Right lobe of liver (tissue), 4 donors: ENCODE results near the gene CEP350.

Source experiments
- POLR2A ChIP-seq: fragments of 450-650 bp; IDR thresholded peaks from one replicate; pipeline ENCODE4 v1.6.1; 2017; ENCODE audit warnings: antibody characterized with exemption, mild to moderate bottlenecking
- TF ChIP-seq, protein P1 (sequence below), 4 donors: fragments of 200-600 bp in 3 of 4; fragments of 450-650 bp in 1 of 4; IDR thresholded peaks; one replicate each; pipeline versions ENCODE4 v1.5.1 to v1.8.0; 2016 to 2022; ENCODE audit warnings: antibody characterized with exemption in 4 of 4, mild to moderate bottlenecking in 2 of 4
- donor health status: DM: no; HTN: no; CAD: no.
- donor health status: DM: no; HTN: no; CAD: no.
- donor health status: DM: no; HTN: yes; CAD: no.

DNA sequence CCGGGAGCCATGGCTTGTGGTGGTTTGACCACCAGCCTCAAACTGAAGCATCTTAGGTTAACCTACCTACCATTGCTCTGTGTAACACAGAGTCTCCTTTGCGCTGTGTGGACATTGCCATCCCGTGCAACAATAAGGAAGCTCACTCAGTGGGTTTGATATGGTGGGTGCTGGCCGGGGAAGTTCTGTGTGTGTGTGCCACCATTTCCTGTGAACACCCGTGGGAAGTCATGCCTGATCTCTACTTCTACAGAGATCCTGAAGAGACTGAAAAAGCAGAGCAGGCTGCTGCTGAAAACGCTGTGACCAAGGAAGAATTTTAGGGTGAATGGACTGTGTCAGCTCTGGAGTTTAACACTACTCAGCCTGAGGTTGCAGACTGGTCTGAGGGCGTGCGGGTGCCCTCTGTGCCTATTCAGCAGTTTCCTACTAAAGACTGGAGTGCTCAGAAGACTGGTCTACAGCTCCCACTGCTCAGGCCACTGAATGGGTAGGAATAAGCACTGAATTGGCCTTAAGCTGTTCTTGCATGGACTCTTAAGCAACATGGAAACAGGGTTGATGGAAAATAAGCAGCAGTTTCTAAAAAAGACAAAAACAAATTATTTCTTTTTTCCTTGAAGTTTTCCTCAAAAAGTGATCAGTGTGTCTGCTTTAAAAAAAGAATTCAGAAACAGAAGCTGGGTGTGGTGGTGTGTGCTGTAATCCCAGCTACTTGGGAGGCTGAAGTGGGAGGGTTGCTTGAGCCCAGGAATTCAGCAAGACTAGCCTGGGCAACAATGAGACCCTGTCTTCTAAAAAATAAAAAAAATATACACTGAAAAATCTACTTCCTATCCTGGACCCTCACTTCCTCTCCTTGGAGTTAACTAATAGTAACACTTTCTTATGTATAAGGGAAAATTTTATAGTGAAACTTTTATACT lies 14.6 kb downstream of the CEP350 start:
- TF ChIP-seq, protein P1, sequence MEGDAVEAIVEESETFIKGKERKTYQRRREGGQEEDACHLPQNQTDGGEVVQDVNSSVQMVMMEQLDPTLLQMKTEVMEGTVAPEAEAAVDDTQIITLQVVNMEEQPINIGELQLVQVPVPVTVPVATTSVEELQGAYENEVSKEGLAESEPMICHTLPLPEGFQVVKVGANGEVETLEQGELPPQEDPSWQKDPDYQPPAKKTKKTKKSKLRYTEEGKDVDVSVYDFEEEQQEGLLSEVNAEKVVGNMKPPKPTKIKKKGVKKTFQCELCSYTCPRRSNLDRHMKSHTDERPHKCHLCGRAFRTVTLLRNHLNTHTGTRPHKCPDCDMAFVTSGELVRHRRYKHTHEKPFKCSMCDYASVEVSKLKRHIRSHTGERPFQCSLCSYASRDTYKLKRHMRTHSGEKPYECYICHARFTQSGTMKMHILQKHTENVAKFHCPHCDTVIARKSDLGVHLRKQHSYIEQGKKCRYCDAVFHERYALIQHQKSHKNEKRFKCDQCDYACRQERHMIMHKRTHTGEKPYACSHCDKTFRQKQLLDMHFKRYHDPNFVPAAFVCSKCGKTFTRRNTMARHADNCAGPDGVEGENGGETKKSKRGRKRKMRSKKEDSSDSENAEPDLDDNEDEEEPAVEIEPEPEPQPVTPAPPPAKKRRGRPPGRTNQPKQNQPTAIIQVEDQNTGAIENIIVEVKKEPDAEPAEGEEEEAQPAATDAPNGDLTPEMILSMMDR (IDR thresholded peaks at IDR 0.05): no peak
- TF ChIP-seq POLR2A: no peak
